ENCODE measurements around the gene FUT7. TPM values are rescaled to one million over a fixed set of nuclear protein-coding genes. Genes with fewer than 3 reads are reported as not detected.

The FUT7 gene
- total and polyA plus RNA-seq, 11 donors: 0.15 to 0.48 (median 0.17) TPM; not detected in 8

DNA sequence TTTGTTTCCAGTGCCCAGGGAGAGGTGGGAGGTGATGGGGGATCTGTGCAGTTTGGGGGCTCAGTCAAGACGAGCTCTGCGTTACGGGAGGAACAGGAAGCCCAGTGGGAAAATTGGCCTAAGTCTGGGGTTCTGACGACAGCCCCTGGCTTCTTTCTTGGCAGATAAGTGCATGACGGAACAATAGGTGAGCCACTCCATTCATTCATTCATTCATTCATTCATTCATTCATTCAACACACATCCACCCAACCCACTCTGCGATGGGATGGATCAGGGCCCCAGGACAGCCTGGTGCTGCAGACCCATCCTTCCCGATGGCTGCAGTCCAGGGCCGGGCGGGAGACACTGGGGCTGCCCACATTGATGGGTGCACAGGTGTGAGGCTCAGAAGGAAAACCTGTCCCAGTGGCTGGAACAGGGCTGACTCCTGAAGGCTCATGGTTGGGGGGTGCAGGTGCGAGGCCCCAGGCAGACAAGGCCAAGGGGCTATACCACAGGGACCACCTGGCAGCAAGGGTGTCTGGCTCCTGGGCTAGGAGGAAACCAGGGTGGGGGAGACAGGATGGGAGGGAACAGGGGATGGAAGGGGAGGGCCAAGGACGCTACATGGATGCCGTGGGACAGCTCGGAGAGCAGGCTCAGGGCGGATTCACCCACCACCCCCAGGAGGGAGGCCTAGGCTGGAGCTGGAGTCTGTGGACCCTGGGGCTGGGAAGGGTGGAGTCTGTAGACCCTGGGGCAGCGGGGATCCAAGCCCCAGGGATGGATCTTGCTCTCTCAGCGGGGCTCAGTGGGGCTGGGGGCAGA is 51.0 kb downstream of the FUT7 start:
- intact Hi-C loops (cut with DNase I): loop anchor here in 2 of 10 donors (5.0 kb wide), 2 partner anchors 34 to 189 kb away; partner anchors contain the start of genes C8G (in 1 of the 2) and TMEM141 (in 1 of the 2)
- H3K4me3 ChIP-seq: no peak overlapping the region
- H3K27me3 ChIP-seq: peaks cover 0 to 28% (median 6%) of the 10 kb centered on the region in 9 donors
- peaks cover 6 to 92% (median 52%) of the 10 kb centered on the region in 12 donors for H3K4me1 ChIP-seq
- H3K27ac ChIP-seq: peak overlapping the region; percentile 27 to 98 (median 84)
- 57 to 74% (median 67%) methylated on average over 13 to 16 of the region's 16 CpGs for WGBS, 4 donors
- no peaks in the 10 kb centered on the region for H3K9me3 ChIP-seq
- TF ChIP-seq CTCF (IDR thresholded peaks at IDR 0.05): no peak
- TF ChIP-seq POLR2A (IDR thresholded peaks at IDR 0.05): no peak
- DNase-seq: peak in 1 of 5 donors; percentile 37
- no peaks in the 10 kb centered on the region for H3K36me3 ChIP-seq
- ATAC-seq: no peak

Other genes starting within 250 kb of the FUT7 start
Only the 30 nearest of the 38 such genes appear.
- gene AJM1, start 189.6 kb downstream of the FUT7 start, total RNA-seq: 1 to 10 TPM; 2.6 to 7.0 (median 6.2) TPM
- gene AJM1, start 189.6 kb downstream of the FUT7 start, polyA plus RNA-seq: 1 to 10 TPM; 2.8 to 5.5 TPM
- 100 to 1,000 TPM; 230 to 386 (median 266) TPM for gene PHPT1, start 182.7 kb downstream of the FUT7 start, total RNA-seq
- gene PHPT1, start 182.7 kb downstream of the FUT7 start, polyA plus RNA-seq: 100 to 1,000 TPM; 225 to 717 TPM
- 1 to 10 TPM; 2.9 to 8.3 (median 6.1) TPM for gene MAMDC4, start 179.7 kb downstream of the FUT7 start, total RNA-seq
- 10 to 100 TPM in 1 of 2 donors, 1 to 10 TPM in 1; 4.5 to 14.9 TPM for gene MAMDC4, start 179.7 kb downstream of the FUT7 start, polyA plus RNA-seq
- 100 to 1,000 TPM; 289 to 467 (median 341) TPM for gene EDF1, start 165.8 kb downstream of the FUT7 start, total RNA-seq
- 100 to 1,000 TPM; 454 to 605 TPM for gene EDF1, start 165.8 kb downstream of the FUT7 start, polyA plus RNA-seq
- gene TRAF2, start 145.6 kb downstream of the FUT7 start, total RNA-seq: 10 to 100 TPM in 3 of 9 donors, 1 to 10 TPM in 6; 6.3 to 14.7 (median 9.1) TPM
- 10 to 100 TPM; 10.6 to 28.3 TPM for gene TRAF2, start 145.6 kb downstream of the FUT7 start, polyA plus RNA-seq
- gene FBXW5, start 87.3 kb downstream of the FUT7 start, total RNA-seq: 100 to 1,000 TPM; 110 to 388 (median 147) TPM
- gene FBXW5, start 87.3 kb downstream of the FUT7 start, polyA plus RNA-seq: 100 to 1,000 TPM; 189 to 206 TPM
- gene C8G, start 86.8 kb downstream of the FUT7 start, total RNA-seq: 1 to 10 TPM in 7 of 9 donors, not detected in 2; 1.2 to 3.7 (median 1.5) TPM
- 1 to 10 TPM; 1.0 to 3.1 TPM for gene C8G, start 86.8 kb downstream of the FUT7 start, polyA plus RNA-seq
- gene LCN12, start 79.8 kb downstream of the FUT7 start, total RNA-seq: 10 to 100 TPM in 2 of 9 donors, 1 to 10 TPM in 7; 1.9 to 23.7 (median 6.4) TPM
- gene LCN12, start 79.8 kb downstream of the FUT7 start, polyA plus RNA-seq: 1 to 10 TPM in 1 of 2 donors, under 1 TPM in 1; 0.46 to 3.9 TPM
- 1,000 to 10,000 TPM; 1,152 to 4,769 (median 3,109) TPM for gene PTGDS, start 54.6 kb downstream of the FUT7 start, total RNA-seq
- gene PTGDS, start 54.6 kb downstream of the FUT7 start, polyA plus RNA-seq: 1,000 to 10,000 TPM; 2,982 to 5,295 TPM
- 10 to 100 TPM in 2 of 9 donors, 1 to 10 TPM in 5, under 1 TPM in 2; 0.16 to 14.9 (median 2.7) TPM for gene LCNL1, start 49.1 kb downstream of the FUT7 start, total RNA-seq
- 1 to 10 TPM in 1 of 2 donors, under 1 TPM in 1; 0.14 to 5.8 TPM for gene LCNL1, start 49.1 kb downstream of the FUT7 start, polyA plus RNA-seq
- gene PAXX, start 39.7 kb downstream of the FUT7 start, total RNA-seq: 10 to 100 TPM; 15.0 to 35.3 (median 19.4) TPM
- gene PAXX, start 39.7 kb downstream of the FUT7 start, polyA plus RNA-seq: 10 to 100 TPM; 31.2 to 57.3 TPM
- gene CLIC3, start 35.5 kb downstream of the FUT7 start, total RNA-seq: 10 to 100 TPM in 1 of 9 donors, 1 to 10 TPM in 8; 1.5 to 16.7 (median 5.0) TPM
- gene CLIC3, start 35.5 kb downstream of the FUT7 start, polyA plus RNA-seq: 10 to 100 TPM in 1 of 2 donors, 1 to 10 TPM in 1; 3.9 to 11.3 TPM
- gene ABCA2, start 3.9 kb downstream of the FUT7 start, total RNA-seq: 10 to 100 TPM; 19.1 to 44.3 (median 33.4) TPM
- 10 to 100 TPM; 13.1 to 30.6 TPM for gene ABCA2, start 3.9 kb downstream of the FUT7 start, polyA plus RNA-seq
- 100 to 1,000 TPM in 1 of 9 donors, 10 to 100 TPM in 8; 45.1 to 114 (median 55.1) TPM for gene NPDC1, start 14.1 kb upstream of the FUT7 start, total RNA-seq
- 10 to 100 TPM; 38.4 to 71.7 TPM for gene NPDC1, start 14.1 kb upstream of the FUT7 start, polyA plus RNA-seq
- 1 to 10 TPM in 8 of 9 donors, under 1 TPM in 1; 0.85 to 2.9 (median 1.2) TPM for gene ENTPD2, start 22.0 kb upstream of the FUT7 start, total RNA-seq
- 1 to 10 TPM in 1 of 2 donors, under 1 TPM in 1; 0.50 to 1.2 TPM for gene ENTPD2, start 22.0 kb upstream of the FUT7 start, polyA plus RNA-seq
- 1 to 10 TPM in 1 of 9 donors, under 1 TPM in 8; 0.09 to 2.0 (median 0.20) TPM for gene SAPCD2, start 38.5 kb upstream of the FUT7 start, total RNA-seq
- gene SAPCD2, start 38.5 kb upstream of the FUT7 start, polyA plus RNA-seq: under 1 TPM; 0.15 to 0.22 TPM
- 10 to 100 TPM in 4 of 9 donors, 1 to 10 TPM in 5; 5.9 to 15.1 (median 9.4) TPM for gene UAP1L1, start 45.4 kb upstream of the FUT7 start, total RNA-seq
- 10 to 100 TPM in 1 of 2 donors, 1 to 10 TPM in 1; 3.9 to 12.4 TPM for gene UAP1L1, start 45.4 kb upstream of the FUT7 start, polyA plus RNA-seq
- 10 to 100 TPM; 17.6 to 40.6 (median 21.7) TPM for gene MAN1B1, start 54.9 kb upstream of the FUT7 start, total RNA-seq
- 10 to 100 TPM; 26.7 to 29.5 TPM for gene MAN1B1, start 54.9 kb upstream of the FUT7 start, polyA plus RNA-seq
- 100 to 1,000 TPM in 8 of 9 donors, 10 to 100 TPM in 1; 96.6 to 137 (median 119) TPM for gene DPP7, start 82.6 kb upstream of the FUT7 start, total RNA-seq
- 100 to 1,000 TPM; 112 to 260 TPM for gene DPP7, start 82.6 kb upstream of the FUT7 start, polyA plus RNA-seq
- gene GRIN1, start 107.1 kb upstream of the FUT7 start, total RNA-seq: not detected
- under 1 TPM in 1 of 2 donors, not detected in 1; 0.10 TPM for gene GRIN1, start 107.1 kb upstream of the FUT7 start, polyA plus RNA-seq
- gene LRRC26, start 138.0 kb upstream of the FUT7 start, total RNA-seq: not detected
- gene LRRC26, start 138.0 kb upstream of the FUT7 start, polyA plus RNA-seq: not detected
- not detected for gene TMEM210, start 140.0 kb upstream of the FUT7 start, total RNA-seq
- not detected for gene TMEM210, start 140.0 kb upstream of the FUT7 start, polyA plus RNA-seq
- gene ANAPC2, start 156.5 kb upstream of the FUT7 start, total RNA-seq: 10 to 100 TPM; 14.3 to 35.9 (median 28.9) TPM
- 10 to 100 TPM; 26.6 to 33.4 TPM for gene ANAPC2, start 156.5 kb upstream of the FUT7 start, polyA plus RNA-seq
- 100 to 1,000 TPM in 2 of 9 donors, 10 to 100 TPM in 7; 46.0 to 123 (median 59.9) TPM for gene SSNA1, start 156.6 kb upstream of the FUT7 start, total RNA-seq
- gene SSNA1, start 156.6 kb upstream of the FUT7 start, polyA plus RNA-seq: 100 to 1,000 TPM; 120 to 161 TPM
- gene TPRN, start 168.7 kb upstream of the FUT7 start, total RNA-seq: 10 to 100 TPM; 11.5 to 18.0 (median 16.6) TPM
- gene TPRN, start 168.7 kb upstream of the FUT7 start, polyA plus RNA-seq: 10 to 100 TPM; 12.5 to 16.7 TPM
- 10 to 100 TPM; 30.8 to 43.7 (median 39.9) TPM for gene TMEM203, start 173.6 kb upstream of the FUT7 start, total RNA-seq
- gene TMEM203, start 173.6 kb upstream of the FUT7 start, polyA plus RNA-seq: 10 to 100 TPM; 49.8 to 52.0 TPM
- 1 to 10 TPM; 4.5 to 9.6 (median 6.1) TPM for gene NDOR1, start 173.6 kb upstream of the FUT7 start, total RNA-seq
- gene NDOR1, start 173.6 kb upstream of the FUT7 start, polyA plus RNA-seq: 1 to 10 TPM; 6.2 to 9.2 TPM
- 10 to 100 TPM in 7 of 9 donors, 1 to 10 TPM in 2; 6.9 to 34.1 (median 22.5) TPM for gene RNF208, start 190.2 kb upstream of the FUT7 start, total RNA-seq
- 10 to 100 TPM in 1 of 2 donors, 1 to 10 TPM in 1; 9.3 to 72.7 TPM for gene RNF208, start 190.2 kb upstream of the FUT7 start, polyA plus RNA-seq
- gene CYSRT1, start 193.1 kb upstream of the FUT7 start, total RNA-seq: under 1 TPM in 6 of 9 donors, not detected in 3; 0.22 to 0.61 (median 0.29) TPM
- under 1 TPM; 0.14 to 0.27 TPM for gene CYSRT1, start 193.1 kb upstream of the FUT7 start, polyA plus RNA-seq
- gene RNF224, start 195.4 kb upstream of the FUT7 start, total RNA-seq: not detected
- gene RNF224, start 195.4 kb upstream of the FUT7 start, polyA plus RNA-seq: not detected